SK-N-SH (cell line): ENCODE results near the gene AFAP1L2. TPM values are rescaled to one million over a fixed set of nuclear protein-coding genes. Genes with fewer than 3 reads are reported as not detected.

Experiments used
- CTCF ChIA-PET: fragments of 300-600, 350-600 bp; formaldehyde crosslinking; extraction: SDS; loops from one replicate; lab custom pipeline; 2021; lab: Yijun Ruan, JAX
- POLR2A ChIA-PET: fragments of 350-600 bp; sonication (Branson Sonifier 250); formaldehyde crosslinking; extraction: SDS; loops from one replicate; lab custom pipeline; 2020; ENCODE audit warnings: antibody characterized with exemption, inconsistent platforms; lab: Yijun Ruan, JAX
- DNase-seq: peaks from one replicate; pipeline ENCODE4 v3.0.0; 2012
- H2AFZ ChIP-seq: fragments of 200-600 bp; sonication (generic); 2 replicates; pipeline ENCODE4 v1.8.1; 2016; ENCODE audit warnings: antibody characterized with exemption, mild to moderate bottlenecking, low read depth
- H3F3A ChIP-seq: fragments of 200-600 bp; sonication (generic); replicated peaks from 2 replicates; pipeline ENCODE3; 2016; ENCODE audit warnings: antibody characterized with exemption, mild to moderate bottlenecking; ENCODE audit not compliant: insufficient read depth
- H3K27ac ChIP-seq, 2 experiments: fragments of 200-500 bp in 1 of 2; fragments of 200-600 bp in 1 of 2; sonication (Bioruptor generic) in 1 of 2; sonication (generic), shearing (Covaris generic) in 1 of 2; 2 replicates each; pipeline versions ENCODE4 v1.5.1 to v1.6.1; 2014 to 2016; ENCODE audit warnings: low read depth in 2 of 2, inconsistent platforms in 1 of 2, low read length in 1 of 2, mild to moderate bottlenecking in 1 of 2, mixed read lengths in 1 of 2
- H3K27me3 ChIP-seq: fragments of 200-600 bp; sonication (generic), shearing (Covaris generic); 2 replicates; pipeline ENCODE4 v1.6.1; 2016; ENCODE audit warnings: mixed run types; ENCODE audit not compliant: insufficient read depth
- H3K36me3 ChIP-seq, 2 experiments: fragments of 200-500 bp in 1 of 2; fragments of 200-600 bp in 1 of 2; sonication (Bioruptor generic) in 1 of 2; sonication (generic) in 1 of 2; replicated peaks in 1 of 2; 2 replicates each; pipeline versions ENCODE3 to v1.5.1; 2014 to 2016; ENCODE audit warnings: low read length in 1 of 2, mild to moderate bottlenecking in 1 of 2; ENCODE audit not compliant: insufficient read depth in 2 of 2, control insufficient read depth in 1 of 2
- H3K4me1 ChIP-seq, 2 experiments: fragments of 200-500 bp in 1 of 2; fragments of 200-600 bp in 1 of 2; sonication (Bioruptor generic) in 1 of 2; sonication (generic), shearing (Covaris generic) in 1 of 2; 2 replicates each; pipeline versions ENCODE4 v1.5.1 to v1.6.1; 2014 to 2016; ENCODE audit warnings: low read depth in 1 of 2, low read length in 1 of 2, mixed run types in 1 of 2; ENCODE audit not compliant: insufficient read depth in 2 of 2, control insufficient read depth in 1 of 2
- H3K4me2 ChIP-seq: fragments of 200-600 bp; sonication (generic), shearing (Covaris generic); 2 replicates; pipeline ENCODE4 v1.6.1; 2017; ENCODE audit warnings: mixed run types
- H3K4me3 ChIP-seq, 2 experiments: fragments of 200-500 bp in 1 of 2; fragments of 200-600 bp in 1 of 2; sonication (Bioruptor generic) in 1 of 2; sonication (generic), shearing (Covaris generic) in 1 of 2; 2 replicates each; pipeline versions ENCODE4 v1.5.1 to v1.8.1; 2014 to 2016; ENCODE audit warnings: low read depth in 2 of 2, inconsistent platforms in 1 of 2, low read length in 1 of 2, mild to moderate bottlenecking in 1 of 2, mixed read lengths in 1 of 2, moderate library complexity in 1 of 2
- H3K79me2 ChIP-seq: fragments of 200-600 bp; sonication (generic); 2 replicates; pipeline ENCODE4 v1.8.1; 2017; ENCODE audit warnings: mild to moderate bottlenecking; ENCODE audit not compliant: insufficient read depth
- H3K9ac ChIP-seq: fragments of 200-600 bp; sonication (generic); 2 replicates; pipeline ENCODE4 v1.6.1; 2017; ENCODE audit warnings: mixed run types
- H3K9me2 ChIP-seq: fragments of 200-600 bp; sonication (generic); 2 replicates; pipeline ENCODE4 v1.6.1; 2017; ENCODE audit warnings: mixed run types
- H3K9me3 ChIP-seq: fragments of 200-600 bp; sonication (generic); 2 replicates; pipeline ENCODE4 v1.6.1; 2017; ENCODE audit warnings: mixed run types, mild to moderate bottlenecking, moderate library complexity
- H4K20me1 ChIP-seq: fragments of 200-600 bp; sonication (generic); 2 replicates; pipeline ENCODE4 v1.6.1; 2017; ENCODE audit warnings: mild to moderate bottlenecking, mixed run types; ENCODE audit not compliant: insufficient read depth
- CHD2 ChIP-seq: fragments of 150-350 bp; IDR thresholded peaks from 2 replicates; pipeline ENCODE4 v1.6.1; 2018; ENCODE audit warnings: low read length; ENCODE audit not compliant: partially characterized antibody
- EP300 ChIP-seq, 2 experiments: IDR thresholded peaks; 2 replicates each; pipeline versions ENCODE4 v1.4.0 to v1.6.1; 2012; ENCODE audit warnings: borderline replicate concordance in 1 of 2, low read depth in 1 of 2, low read length in 1 of 2
- FOSL2 ChIP-seq: IDR thresholded peaks from 2 replicates; pipeline ENCODE4 v1.4.0; 2012; ENCODE audit warnings: low read depth, mild to moderate bottlenecking, moderate library complexity, borderline replicate concordance
- GABPA ChIP-seq: IDR thresholded peaks from 2 replicates; pipeline ENCODE4 v1.4.0; 2012; ENCODE audit warnings: low read depth, mild to moderate bottlenecking
- POLR2AphosphoS5 ChIP-seq: IDR thresholded peaks from 2 replicates; pipeline ENCODE4 v1.6.1; 2012; ENCODE audit warnings: low read depth, low read length
- RAD21 ChIP-seq: IDR thresholded peaks from 2 replicates; pipeline ENCODE4 v1.6.1; 2012; ENCODE audit warnings: mild to moderate bottlenecking, low read length
- RFX5 ChIP-seq: IDR thresholded peaks from 2 replicates; pipeline ENCODE4 v1.6.1; 2012; ENCODE audit warnings: mild to moderate bottlenecking, improper control_type of control experiment, low read length
- RXRA ChIP-seq: IDR thresholded peaks from 2 replicates; pipeline ENCODE4 v1.4.0; 2012; ENCODE audit warnings: low read depth, mild to moderate bottlenecking, borderline replicate concordance
- SIN3A ChIP-seq: IDR thresholded peaks from 2 replicates; pipeline ENCODE4 v1.6.1; 2012; ENCODE audit warnings: low read depth, mild to moderate bottlenecking, low read length, moderate library complexity, borderline replicate concordance
- SMC3 ChIP-seq: IDR thresholded peaks from 2 replicates; pipeline ENCODE4 v1.6.1; 2012; ENCODE audit warnings: low read depth, low read length, improper control_type of control experiment
- TAF1 ChIP-seq: IDR thresholded peaks from 2 replicates; pipeline ENCODE4 v1.6.1; 2012; ENCODE audit warnings: low read depth, mild to moderate bottlenecking, low read length, moderate library complexity, borderline replicate concordance
- TEAD4 ChIP-seq: IDR thresholded peaks from 2 replicates; pipeline ENCODE4 v1.4.0; 2012; ENCODE audit warnings: mild to moderate bottlenecking, borderline replicate concordance; ENCODE audit not compliant: insufficient read depth
- WGBS: methylation state at CpG from one replicate; pipeline ENCODE4 v1.1.6; 2017; ENCODE audit warnings: low lambda C conversion rate; 5-methylcytosine and 5-hydroxymethylcytosine counted together
- polyA plus RNA-seq, 3 experiments: library from polyadenylated mRNA; depleted of rRNA; stranded (reverse); fragments of >200 nt; gene quantifications; 2 replicates each; pipeline ENCODE4 v1.2.3, GENCODE V29; 2012
- TF ChIP-seq, protein P1 (sequence below): IDR thresholded peaks from 2 replicates; pipeline ENCODE4 v1.6.1; 2012; ENCODE audit warnings: mild to moderate bottlenecking, low read depth, low read length, moderate library complexity
- TF ChIP-seq, protein P2 (sequence below): fragments of 200-600 bp; sonication (generic); IDR thresholded peaks from 2 replicates; pipeline ENCODE4 v1.6.1; 2017; ENCODE audit warnings: antibody characterized with exemption, mild to moderate bottlenecking, moderate library complexity
- TF ChIP-seq, protein P3 (sequence below): IDR thresholded peaks from 2 replicates; pipeline ENCODE4 v1.4.0; 2012; ENCODE audit warnings: low read depth, borderline replicate concordance

The AFAP1L2 gene
- polyA plus RNA-seq, 1 of the 3 experiments (the other 2 are of a cell fraction) = 0.54 TPM

DNA sequence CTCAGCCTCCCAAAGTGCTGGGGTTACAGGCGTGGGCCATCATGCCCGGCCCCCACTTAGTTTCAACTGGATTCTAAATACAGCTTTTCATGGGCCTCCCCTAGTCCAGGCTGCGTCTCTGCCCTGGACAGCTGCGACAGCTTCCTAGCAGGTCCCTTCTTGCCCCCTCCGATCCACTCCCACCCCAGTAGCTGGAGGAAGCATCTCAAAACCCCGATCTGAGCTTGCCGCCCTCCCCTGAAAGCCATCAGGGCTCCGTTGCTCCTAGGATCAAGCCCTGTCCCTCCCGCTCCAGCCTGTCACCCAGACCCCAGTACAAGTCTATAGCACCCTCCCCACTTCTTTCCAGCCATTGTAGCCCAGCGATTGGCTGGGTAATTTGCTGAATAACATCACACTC lies 100.7 kb downstream of the AFAP1L2 start (continued):
- TF ChIP-seq TEAD4 = no peak

DNA sequence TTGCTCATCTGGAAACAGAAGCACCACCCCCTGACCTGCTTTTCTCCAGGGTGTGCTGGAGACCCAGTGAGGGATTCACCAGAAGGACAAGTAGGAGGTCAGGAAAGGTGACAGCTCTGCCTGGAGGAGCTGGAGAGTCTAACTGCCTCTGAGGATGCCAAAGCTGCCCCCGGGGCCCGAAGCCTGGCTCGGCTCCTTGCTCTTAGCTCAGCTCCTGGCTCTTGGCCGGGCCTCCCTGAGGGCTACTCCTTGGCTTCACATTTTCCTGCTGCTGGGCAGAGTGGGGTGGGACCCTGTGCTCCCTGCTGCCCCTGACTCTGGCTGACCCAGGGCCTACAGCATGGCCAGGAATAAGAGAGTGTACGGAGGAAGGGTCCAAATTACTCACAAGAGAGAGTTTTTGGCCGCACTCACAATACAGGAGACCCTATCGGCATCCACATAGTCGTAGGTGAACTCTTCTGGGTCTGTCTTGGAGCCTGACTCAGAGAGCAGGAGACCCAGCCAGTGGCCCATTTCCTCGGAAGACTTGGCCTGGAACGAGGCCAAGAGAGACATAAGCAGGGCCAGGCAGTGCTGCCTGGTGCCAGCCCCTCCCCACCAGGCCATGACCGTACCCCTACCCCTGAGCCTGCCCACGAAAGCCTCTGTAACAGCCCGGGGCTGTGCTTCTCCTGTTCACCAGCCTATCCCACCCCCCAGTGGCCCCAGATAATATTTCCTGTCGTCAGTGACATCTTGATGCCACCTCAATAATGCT lies 102.2 kb downstream of the AFAP1L2 start:
- POLR2A ChIA-PET = no interaction called here
- Histone ChIP-seq H3K9ac (no peak overlapping the region), H3K4me2 (no peak overlapping the region), H3K4me1 (peaks cover 0 to 11% of the 10 kb centered on the region in 2 experiments; a peak in 1 of 4 replicates), H3K4me3 (no peak overlapping the region), H3F3A (no peaks in the 10 kb centered on the region), H3K9me2 (no peaks in the 10 kb centered on the region), H3K9me3 (no peaks in the 10 kb centered on the region), H3K27me3 (no peaks in the 10 kb centered on the region), H3K79me2 (no peaks in the 10 kb centered on the region), H4K20me1 (no peaks in the 10 kb centered on the region), H3K36me3 (no peaks in the 10 kb centered on the region), H2AFZ (no peak overlapping the region), H3K27ac (no peak overlapping the region)
- TF ChIP-seq POLR2AphosphoS5 = no peak
- TF ChIP-seq EP300 (IDR thresholded peaks at IDR 0.05; ENCODE audit: borderline replicate concordance in 1 of 2, low read depth in 1 of 2, low read length in 1 of 2) = no peak
- WGBS = 82% methylated on average over 10 of the region's 14 CpGs
- no peak for DNase-seq
- CTCF ChIA-PET = interaction anchor here (0.9 to 4.2 kb wide), 8 partner anchors 13 to 520 kb away, joined by 3 to 87 read pairs (median 24); partner anchors contain the start of gene FHIP2A

DNA sequence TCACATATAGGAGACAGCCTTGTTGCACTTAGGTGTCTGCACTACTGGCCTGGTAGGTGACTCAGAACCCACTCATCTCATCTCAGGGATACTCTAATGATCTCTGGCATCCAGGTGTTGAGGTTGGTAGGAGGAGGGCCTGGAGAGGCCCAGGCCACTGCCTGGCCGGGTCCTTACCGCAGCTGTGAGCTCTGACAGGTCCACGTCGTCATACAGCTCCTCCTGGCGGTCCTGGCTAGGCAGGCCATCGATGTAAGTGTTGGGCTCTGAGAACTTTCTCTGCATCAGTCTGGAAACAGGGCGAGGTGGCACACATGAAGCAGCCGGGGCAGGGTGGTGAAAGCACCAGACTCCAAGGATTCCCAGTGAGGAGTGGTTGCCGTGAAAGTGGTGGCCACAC lies 103.1 kb downstream of the AFAP1L2 start:
- CTCF ChIA-PET = interaction anchor here (2.0 kb wide), 1 partner anchor 30 kb away, joined by 4 read pairs; no protein-coding TSS in a partner anchor
- no peak overlapping the region for H3K27ac ChIP-seq
- H3K9me3 ChIP-seq = no peaks in the 10 kb centered on the region
- H3K4me3 ChIP-seq = no peak overlapping the region
- no peaks in the 10 kb centered on the region for H3K79me2 ChIP-seq
- DNase-seq = no peak
- H3K9ac ChIP-seq = no peak overlapping the region
- POLR2A ChIA-PET = no interaction called here
- no peaks in the 10 kb centered on the region for H3K27me3 ChIP-seq
- no peaks in the 10 kb centered on the region for H3F3A ChIP-seq
- H3K36me3 ChIP-seq = no peaks in the 10 kb centered on the region
- H3K4me1 ChIP-seq = peaks cover 0 to 11% of the 10 kb centered on the region in 2 experiments; a peak in 1 of 4 replicates
- no peak overlapping the region for H2AFZ ChIP-seq
- no peaks in the 10 kb centered on the region for H4K20me1 ChIP-seq
- H3K4me2 ChIP-seq = no peak overlapping the region
- no peaks in the 10 kb centered on the region for H3K9me2 ChIP-seq
- 82% methylated on average over 7 of the region's 9 CpGs for whole genome bisulfite sequencing
- TF ChIP-seq SMC3 (no peak), RFX5 (no peak), EP300 (IDR thresholded peaks at IDR 0.05; ENCODE audit: borderline replicate concordance in 1 of 2, low read depth in 1 of 2, low read length in 1 of 2) (no peak), TEAD4 (no peak), TAF1 (no peak), GABPA (no peak), RAD21 (no peak), SIN3A (no peak), CHD2 (no peak), RXRA (no peak), FOSL2 (no peak)
- TF ChIP-seq, protein P1, sequence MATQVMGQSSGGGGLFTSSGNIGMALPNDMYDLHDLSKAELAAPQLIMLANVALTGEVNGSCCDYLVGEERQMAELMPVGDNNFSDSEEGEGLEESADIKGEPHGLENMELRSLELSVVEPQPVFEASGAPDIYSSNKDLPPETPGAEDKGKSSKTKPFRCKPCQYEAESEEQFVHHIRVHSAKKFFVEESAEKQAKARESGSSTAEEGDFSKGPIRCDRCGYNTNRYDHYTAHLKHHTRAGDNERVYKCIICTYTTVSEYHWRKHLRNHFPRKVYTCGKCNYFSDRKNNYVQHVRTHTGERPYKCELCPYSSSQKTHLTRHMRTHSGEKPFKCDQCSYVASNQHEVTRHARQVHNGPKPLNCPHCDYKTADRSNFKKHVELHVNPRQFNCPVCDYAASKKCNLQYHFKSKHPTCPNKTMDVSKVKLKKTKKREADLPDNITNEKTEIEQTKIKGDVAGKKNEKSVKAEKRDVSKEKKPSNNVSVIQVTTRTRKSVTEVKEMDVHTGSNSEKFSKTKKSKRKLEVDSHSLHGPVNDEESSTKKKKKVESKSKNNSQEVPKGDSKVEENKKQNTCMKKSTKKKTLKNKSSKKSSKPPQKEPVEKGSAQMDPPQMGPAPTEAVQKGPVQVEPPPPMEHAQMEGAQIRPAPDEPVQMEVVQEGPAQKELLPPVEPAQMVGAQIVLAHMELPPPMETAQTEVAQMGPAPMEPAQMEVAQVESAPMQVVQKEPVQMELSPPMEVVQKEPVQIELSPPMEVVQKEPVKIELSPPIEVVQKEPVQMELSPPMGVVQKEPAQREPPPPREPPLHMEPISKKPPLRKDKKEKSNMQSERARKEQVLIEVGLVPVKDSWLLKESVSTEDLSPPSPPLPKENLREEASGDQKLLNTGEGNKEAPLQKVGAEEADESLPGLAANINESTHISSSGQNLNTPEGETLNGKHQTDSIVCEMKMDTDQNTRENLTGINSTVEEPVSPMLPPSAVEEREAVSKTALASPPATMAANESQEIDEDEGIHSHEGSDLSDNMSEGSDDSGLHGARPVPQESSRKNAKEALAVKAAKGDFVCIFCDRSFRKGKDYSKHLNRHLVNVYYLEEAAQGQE = no peak
- TF ChIP-seq, protein P2, sequence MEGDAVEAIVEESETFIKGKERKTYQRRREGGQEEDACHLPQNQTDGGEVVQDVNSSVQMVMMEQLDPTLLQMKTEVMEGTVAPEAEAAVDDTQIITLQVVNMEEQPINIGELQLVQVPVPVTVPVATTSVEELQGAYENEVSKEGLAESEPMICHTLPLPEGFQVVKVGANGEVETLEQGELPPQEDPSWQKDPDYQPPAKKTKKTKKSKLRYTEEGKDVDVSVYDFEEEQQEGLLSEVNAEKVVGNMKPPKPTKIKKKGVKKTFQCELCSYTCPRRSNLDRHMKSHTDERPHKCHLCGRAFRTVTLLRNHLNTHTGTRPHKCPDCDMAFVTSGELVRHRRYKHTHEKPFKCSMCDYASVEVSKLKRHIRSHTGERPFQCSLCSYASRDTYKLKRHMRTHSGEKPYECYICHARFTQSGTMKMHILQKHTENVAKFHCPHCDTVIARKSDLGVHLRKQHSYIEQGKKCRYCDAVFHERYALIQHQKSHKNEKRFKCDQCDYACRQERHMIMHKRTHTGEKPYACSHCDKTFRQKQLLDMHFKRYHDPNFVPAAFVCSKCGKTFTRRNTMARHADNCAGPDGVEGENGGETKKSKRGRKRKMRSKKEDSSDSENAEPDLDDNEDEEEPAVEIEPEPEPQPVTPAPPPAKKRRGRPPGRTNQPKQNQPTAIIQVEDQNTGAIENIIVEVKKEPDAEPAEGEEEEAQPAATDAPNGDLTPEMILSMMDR = no peak
- TF ChIP-seq, protein P3, sequence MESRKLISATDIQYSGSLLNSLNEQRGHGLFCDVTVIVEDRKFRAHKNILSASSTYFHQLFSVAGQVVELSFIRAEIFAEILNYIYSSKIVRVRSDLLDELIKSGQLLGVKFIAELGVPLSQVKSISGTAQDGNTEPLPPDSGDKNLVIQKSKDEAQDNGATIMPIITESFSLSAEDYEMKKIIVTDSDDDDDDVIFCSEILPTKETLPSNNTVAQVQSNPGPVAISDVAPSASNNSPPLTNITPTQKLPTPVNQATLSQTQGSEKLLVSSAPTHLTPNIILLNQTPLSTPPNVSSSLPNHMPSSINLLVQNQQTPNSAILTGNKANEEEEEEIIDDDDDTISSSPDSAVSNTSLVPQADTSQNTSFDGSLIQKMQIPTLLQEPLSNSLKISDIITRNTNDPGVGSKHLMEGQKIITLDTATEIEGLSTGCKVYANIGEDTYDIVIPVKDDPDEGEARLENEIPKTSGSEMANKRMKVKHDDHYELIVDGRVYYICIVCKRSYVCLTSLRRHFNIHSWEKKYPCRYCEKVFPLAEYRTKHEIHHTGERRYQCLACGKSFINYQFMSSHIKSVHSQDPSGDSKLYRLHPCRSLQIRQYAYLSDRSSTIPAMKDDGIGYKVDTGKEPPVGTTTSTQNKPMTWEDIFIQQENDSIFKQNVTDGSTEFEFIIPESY = no peak
